Measurements from ENCODE around the gene SLC4A7. TPM values are rescaled to one million over a fixed set of nuclear protein-coding genes. Genes with fewer than 3 reads are reported as not detected.
"Not testable (repeated sequence)": the region's sequence is repeated elsewhere in the genome, so short reads cannot be mapped to it uniquely, and the experiment has no call there.

Gene SLC4A7
- total RNA-seq, 1 donor from 2014 or later: 35.8 TPM

DNA sequence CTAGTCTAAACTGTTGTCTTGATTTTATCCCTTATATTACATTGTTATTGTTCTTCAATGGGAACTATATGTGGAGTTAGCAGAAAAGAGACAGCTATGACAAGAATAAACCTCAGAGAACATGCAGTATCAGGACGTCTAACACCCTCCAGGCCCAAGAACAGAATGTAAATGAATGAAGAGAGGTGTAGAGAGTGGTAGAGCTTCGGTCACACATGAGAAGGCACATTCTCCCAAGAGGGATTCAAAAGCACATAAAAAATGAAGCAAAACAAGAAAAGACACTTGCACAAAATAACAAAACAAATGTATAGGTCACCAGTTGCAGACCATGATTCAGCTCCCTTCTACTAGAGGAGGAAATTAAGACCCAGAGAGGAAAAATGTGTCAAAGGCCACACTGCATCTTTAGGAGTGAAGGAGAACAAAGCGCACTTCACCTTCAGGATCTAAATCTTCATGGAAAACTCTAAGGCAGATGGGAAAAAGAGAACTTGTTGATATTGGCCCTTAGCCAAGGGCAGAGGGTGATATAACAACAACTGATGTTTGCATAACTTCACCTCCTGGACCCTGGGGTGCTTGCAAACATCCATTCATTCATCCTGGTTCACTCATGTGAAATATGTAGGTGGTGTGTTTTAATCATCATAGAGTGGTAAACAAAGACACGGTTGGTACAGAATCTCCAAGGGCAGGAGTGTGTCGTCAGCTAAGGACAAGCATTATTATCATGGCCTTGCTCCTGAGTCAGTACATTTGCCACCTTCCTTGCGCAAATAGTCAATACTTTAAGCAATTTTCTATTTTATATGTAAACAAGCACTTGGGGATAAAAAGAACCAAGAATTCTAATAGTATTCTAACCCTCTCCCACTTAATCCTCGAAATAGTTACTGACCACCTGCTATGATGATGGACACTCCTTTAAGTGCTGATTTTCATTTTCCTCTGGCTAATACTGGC is 123.8 kb downstream of the SLC4A7 start:
- DNase-seq (ENCODE audit: low read depth in 2 of 2): peak; percentile 61 to 98

DNA sequence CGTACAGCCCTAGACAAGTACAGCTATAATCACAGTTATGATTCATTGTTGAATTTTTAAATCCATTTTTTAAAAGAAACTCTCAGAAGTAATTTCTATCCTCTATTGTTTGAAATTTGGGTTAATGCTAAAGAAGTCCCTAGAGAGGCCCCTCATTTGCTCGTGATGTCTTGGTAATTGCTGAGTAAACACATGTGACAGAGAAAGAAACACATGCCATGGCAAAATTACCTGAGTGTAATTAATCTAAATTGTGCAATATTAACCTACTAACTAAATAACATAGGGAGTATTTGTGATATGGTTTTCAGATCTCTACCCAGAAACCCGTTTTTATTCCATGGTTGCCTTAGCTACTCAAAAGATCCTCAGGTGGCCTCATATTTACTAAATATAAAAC is 125.8 kb downstream of the SLC4A7 start:
- no peak for DNase-seq (ENCODE audit: low read depth in 2 of 2)

GRCh38 chr3:27357665-27358258 is 126.4 kb downstream of the SLC4A7 start:
- DNase-seq (ENCODE audit: low read depth in 2 of 2): peak; percentile 45 to 80

- DNase-seq (ENCODE audit: low read depth in 2 of 2): no peak
These were observed 127.2 kb downstream of the SLC4A7 start for GRCh38 chr3:27356976-27357375.

GRCh38 chr3:27354588-27355203 is 129.5 kb downstream of the SLC4A7 start:
- DNase-seq (ENCODE audit: low read depth in 2 of 2): no peak

GRCh38 chr3:27354161-27354560 is 130.0 kb downstream of the SLC4A7 start:
- no peak for DNase-seq (ENCODE audit: low read depth in 2 of 2)

GRCh38 chr3:27353221-27353620 is 131.0 kb downstream of the SLC4A7 start:
- no peak for DNase-seq (ENCODE audit: low read depth in 2 of 2)

DNA sequence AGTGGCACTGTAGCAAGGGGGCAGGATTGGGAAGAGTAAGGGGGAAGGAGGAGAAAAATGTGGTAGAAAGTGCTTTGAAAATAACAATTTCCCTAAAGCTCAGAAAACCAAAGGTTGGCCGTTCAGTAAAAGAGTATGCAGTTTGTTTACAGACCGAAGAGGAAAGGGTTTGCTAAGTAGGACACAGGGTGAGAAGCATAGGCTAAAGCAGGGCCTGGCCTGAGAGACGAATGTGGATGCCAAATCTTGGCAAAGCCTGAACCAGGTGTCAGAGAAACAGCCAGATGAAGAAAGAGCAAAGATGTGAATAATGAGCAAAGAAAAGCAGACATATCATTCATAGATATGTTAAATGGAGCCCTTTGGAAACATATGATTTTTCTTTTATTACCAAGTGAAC is 132.1 kb downstream of the SLC4A7 start:
- DNase-seq (ENCODE audit: low read depth in 2 of 2): no peak

GRCh38 chr3:27349832-27350231 is 134.4 kb downstream of the SLC4A7 start:
- DNase-seq (ENCODE audit: low read depth in 2 of 2): no peak

GRCh38 chr3:27345959-27346865 is 138.0 kb downstream of the SLC4A7 start:
- no peak for DNase-seq (ENCODE audit: low read depth in 2 of 2)

DNA sequence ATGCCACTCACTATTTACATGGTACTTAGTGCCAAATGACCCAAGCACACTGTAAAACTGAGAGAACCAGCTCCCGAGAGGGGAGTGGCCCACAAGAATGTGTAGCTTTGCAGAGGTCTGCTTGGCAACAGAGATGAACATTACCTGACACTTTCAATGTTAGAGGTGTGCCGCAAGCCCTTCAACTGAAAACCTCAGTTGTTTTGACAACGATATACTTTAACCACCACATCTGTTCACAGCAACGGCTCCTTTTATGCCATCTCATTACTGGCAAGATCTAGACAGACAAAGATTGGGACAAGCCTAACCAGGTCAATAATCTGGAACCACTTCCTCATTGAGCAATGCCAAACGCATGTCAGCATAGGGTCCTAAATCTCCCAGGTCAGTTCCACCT is 138.7 kb downstream of the SLC4A7 start:
- no peak for DNase-seq (ENCODE audit: low read depth in 2 of 2)

- no peak for DNase-seq (ENCODE audit: low read depth in 2 of 2)
These were observed 139.1 kb downstream of the SLC4A7 start for GRCh38 chr3:27345045-27345444.

GRCh38 chr3:27344192-27344591 is 140.0 kb downstream of the SLC4A7 start:
- DNase-seq (ENCODE audit: low read depth in 2 of 2): no peak

DNA sequence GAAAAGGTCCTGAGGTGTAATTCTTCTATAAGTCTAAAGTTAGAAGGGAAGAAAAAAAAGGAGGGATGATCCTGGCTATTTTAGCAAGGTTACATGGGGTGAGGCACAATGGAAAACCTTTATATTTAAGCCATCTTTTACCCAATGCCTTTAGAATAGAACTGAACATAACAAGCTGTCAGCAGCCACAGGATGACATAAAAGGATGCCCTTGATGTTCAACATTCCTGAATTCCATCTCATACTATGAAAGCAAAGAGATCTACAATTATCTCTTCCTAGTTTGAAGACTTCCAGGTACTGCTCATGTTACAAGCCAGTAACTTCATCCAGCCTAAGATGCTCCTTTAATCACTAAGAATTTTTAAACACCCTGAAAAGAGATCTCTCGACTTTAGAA is 141.9 kb downstream of the SLC4A7 start:
- no peak for DNase-seq (ENCODE audit: low read depth in 2 of 2)

DNA sequence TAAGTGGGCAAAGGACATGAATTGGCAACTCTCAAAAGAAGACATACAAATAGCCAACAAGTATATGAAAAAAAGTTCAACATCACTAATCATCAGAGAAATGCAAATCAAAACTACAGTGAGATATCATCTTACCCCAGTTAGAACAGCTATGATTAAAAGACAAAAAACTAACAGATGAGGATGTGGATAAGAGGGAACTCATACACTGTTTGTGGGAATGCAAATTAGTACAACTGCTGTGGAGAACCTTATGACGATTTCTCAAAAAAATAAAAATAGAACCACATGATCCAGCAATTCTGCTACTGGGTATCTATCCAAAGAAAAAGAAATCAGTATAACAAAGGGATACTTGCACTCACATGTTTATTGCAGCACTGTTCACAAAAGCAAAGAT is 143.7 kb downstream of the SLC4A7 start:
- no peak for DNase-seq (ENCODE audit: low read depth in 2 of 2)

- DNase-seq (ENCODE audit: low read depth in 2 of 2): no peak
These were observed 148.6 kb downstream of the SLC4A7 start for GRCh38 chr3:27335571-27335970.

GRCh38 chr3:27333843-27334242 is 150.3 kb downstream of the SLC4A7 start:
- DNase-seq (ENCODE audit: low read depth in 2 of 2): no peak

DNA sequence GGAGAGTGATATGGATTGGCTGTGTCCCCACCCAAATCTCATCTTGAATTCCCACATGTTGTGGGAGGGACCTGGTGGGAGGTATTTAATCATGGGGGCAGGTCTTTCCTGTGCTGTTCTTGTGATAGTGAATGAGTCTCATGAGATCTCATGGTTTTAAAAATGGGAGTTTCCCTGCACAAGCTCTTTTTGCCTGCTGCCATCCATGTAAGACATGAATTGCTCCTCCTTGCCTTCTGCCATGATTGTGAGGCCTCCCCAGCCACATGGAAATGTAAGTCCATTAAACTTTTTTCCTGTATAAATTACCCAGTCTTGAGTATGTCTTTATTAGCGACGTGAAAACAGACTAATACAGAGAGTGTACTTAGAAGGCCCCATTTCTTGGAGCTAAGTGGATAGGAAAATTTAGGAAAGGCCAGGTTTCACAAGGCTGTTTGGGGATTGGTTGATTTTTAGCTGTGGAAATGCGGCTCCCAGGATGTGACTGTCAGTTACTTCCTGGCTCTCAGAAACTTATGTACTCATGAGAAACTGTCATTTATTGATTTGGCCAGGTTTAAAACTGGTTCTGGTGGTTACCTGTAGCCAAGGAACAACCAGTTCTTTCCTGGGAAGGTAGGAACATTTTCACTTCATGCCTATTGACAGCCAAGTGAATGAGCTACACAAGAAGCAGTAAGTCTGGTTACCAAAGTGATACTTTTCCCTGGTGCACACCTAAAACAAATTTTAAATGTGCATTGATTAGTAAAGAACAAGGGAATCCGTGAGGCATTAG is 155.0 kb downstream of the SLC4A7 start:
- DNase-seq (ENCODE audit: low read depth in 2 of 2): not testable (repeated sequence)

DNA sequence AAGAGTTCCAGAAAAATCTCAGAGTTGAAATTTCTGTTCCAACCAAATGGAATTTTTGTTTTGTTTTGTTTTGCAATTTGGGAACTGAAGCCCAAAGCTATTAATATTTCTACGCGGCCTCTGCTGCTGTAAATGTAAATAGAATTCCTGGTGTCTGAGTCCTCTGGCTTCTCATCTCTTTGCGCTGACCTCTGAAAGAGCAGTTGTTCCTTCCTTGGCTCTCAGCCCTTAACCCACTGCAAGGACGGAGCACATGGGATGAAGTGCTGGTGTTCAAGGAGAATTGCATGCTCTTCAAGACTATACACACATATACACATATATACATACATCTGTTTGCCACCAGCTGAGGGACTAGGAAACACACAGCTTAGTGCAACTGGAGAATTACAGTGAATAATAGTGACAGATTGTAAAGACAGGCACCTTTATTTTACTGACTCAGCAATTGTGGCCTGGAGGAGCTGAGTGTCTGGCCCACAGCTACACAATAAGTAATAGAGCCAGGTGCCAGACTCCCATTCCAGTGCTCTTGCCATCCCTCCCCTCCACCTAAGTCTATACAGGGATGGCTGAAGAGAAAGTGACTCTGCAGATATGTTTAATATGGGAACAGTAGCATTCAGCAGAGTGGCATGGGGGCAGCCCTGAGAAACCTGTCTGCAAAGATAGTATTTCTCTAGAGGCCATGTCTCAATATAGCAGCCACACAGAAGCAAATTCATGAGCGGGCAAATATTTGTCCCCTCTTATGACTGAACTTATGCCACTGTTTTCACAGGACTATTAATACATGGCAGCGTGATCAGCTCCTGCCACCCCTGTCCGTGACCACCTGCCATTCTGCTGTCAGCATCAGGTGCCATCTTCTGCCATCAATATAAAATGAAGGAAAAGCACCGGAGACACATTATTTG is 157.3 kb downstream of the SLC4A7 start:
- peak in 1 of 2 donors; percentile 54 for DNase-seq (ENCODE audit: low read depth in 2 of 2)

Measured in dermis microvascular lymphatic vessel endothelial cell (primary cell).